CD4-positive, alpha-beta T cell treated with Interleukin-17A for 4 hours (primary cell): ENCODE data around the gene DLGAP4.

Experiments used
- DNase-seq: peaks from one replicate; pipeline ENCODE4 v3.0.0-alpha.2; 2020; ENCODE audit warnings: mixed read lengths

DLGAP4 gene

DNA sequence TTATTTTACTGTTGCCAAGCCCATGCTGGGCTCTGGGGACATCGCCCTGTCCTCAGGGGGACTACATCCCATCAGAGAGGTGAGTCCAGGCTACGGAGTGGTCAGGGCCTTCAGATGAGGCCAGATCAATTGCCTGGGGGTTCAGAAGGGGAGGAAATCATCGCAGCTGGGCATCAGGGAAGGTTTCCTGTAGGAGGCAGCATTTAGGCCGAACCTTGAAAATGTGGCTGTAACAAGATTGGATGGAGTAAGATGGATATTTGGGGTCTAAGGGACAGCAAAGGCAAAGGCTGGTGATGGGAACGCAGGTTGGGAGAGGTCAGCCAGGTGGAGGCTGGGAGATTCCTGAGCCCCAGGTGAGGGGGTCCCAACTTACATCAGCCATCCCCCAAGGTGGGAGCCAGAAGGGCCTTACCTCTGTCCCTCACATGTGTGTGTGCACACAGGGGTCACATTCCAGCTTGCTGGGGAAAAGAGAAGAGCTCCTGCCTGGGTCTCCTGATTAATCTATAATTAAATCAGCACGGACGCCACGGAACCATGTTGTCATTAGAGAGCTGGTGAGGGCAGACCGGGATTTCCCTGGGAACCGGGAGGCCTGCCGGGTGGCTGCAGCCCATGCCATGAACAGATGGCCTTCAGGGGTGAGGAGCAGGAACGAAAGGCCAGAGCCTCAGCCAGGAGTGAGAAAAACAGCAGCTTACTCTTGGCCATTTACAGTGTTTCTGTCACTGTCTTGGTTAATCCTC is 30.5 kb upstream of the DLGAP4 start:
- no peak for DNase-seq

DNA sequence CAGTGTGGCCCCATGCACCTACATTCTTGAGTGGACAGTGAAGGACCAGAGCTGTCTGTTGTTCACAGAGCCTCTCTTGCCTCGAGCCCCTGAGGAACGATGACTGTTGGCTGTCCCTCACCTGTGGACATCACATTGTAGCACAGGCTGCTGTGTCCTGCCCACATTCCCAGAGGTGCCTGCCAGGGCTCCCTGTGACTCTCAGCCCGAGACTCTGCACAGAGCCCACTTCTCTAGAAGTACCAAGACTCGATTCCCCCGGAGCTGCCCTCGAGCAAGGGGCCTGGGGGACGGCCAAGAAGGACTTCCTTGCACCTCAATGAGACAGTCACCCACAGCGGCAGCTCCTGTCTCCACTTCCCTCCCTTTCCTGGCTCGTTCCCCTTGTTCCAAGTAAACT is 28.6 kb upstream of the DLGAP4 start:
- no peak for DNase-seq

DNA sequence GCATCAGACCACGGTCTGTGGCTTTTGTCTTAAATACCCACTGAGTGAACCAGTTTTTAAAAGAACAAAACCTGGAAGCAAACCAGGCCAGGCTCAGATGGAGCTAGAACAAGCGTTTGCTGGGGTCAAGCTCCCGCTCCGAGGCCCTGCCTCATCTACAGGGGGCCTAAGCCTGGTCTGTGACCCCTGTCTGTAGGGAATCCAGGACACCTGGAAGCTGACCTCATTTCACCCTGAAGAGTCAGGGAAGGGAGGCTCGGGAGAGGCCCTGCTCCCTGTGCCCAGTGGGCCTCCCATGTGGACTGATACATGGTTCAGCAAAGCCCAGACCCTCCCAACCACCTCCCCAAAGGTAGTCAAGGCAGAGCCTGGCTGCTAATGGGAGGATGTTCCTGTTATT is 26.8 kb upstream of the DLGAP4 start:
- DNase-seq, result no peak

DNA sequence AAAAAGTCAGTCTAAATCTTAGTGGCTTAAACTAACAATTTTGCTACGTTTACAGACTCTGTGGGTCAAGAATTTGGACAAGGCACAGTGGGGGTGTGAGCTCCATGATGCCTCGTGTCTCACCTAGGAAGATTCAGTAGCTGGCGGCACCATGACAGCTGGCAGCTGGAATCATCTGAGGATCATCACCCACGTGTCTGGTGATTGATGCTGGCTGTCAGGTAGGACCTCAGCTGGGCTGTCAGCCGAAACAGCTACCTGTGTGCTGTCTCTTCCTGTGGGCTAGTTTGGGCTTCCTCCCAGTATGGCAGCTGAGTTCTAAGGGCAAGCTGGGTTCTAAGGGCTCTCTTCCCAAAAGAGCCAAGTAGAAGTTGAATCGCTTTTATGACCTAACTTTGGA is 26.4 kb upstream of the DLGAP4 start:
- DNase-seq, result no peak

DNA sequence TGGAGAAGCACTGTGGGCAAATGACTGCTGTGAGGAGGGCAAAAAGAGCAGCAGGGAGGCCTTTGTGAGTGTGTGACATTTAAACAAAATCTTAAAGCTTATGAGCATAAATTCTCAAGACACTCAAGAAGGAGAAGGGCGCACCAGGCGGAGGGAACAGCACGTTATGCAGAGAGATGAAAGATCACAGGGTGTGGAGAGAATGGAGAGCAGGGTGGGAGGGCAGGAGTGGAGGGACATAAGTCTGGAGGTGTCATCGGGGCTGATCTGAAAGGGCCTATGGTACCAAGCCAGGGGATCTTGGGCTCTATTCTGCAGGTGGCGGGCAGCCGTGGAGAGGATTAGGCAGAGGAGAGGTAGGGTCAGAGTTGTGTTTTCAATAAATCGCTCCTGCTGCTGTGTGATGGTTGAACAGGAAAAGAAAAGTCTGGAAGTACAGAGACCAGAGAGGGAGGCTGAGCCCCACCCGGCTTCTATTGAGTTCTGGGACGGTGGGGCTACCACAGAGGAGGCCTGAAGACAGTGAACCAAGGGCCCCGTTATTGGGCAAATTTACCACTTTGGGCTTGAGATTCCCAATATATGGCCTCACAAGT is 24.3 kb upstream of the DLGAP4 start:
- no peak for DNase-seq

DNA sequence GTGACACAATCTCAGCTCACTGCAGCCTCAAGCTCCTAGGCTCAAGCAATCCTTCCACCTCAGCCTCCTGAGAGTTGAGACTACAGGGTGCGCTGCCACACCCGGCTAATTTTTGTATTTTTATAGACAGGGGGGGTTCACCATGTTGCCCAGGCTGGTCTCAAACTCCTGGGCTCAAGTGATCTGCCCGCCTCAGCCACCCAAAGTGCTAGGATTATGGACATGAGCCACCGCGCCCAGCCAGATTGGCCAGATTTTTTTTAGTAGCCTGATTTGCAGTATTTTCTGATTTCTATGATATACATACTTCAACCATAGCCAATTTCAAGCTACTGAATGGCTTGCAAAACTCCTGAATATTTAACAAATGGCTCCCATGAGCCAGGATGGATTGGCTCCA is 21.4 kb upstream of the DLGAP4 start:
- no peak for DNase-seq

DNA sequence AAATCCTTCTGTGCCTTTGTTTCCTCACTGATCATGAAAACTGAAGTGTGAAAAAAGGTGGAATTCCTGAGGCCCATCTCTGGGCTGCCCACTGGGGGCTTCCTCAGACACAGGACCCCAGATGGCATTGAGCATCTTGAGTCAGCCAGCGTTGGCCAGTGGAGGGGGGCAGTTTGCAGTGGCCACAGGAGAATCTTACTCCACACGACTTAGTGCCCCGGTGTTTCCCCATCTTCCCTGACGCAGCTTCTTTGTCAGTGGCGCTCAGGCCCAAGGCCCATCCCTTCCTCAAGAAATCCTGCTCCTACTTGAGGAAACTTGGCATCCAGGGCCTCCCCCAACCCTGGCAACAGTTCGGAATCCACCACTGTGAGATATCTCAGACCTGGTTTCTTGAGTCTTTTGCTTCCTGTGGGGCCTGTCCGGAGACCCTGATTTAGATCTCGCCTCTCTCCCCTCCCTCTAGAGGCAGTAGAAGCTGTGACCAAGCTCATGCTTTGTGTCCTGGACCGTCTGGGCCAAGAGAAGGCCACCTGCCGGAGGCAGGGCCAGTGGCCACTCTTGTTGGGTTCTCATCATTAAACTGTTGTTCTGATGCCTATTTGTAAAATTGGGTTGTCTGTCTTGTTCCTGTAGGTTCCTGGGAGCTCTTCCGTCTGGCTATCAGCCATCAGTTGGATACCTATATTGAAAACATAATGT is 20.2 kb upstream of the DLGAP4 start:
- no peak for DNase-seq

DNA sequence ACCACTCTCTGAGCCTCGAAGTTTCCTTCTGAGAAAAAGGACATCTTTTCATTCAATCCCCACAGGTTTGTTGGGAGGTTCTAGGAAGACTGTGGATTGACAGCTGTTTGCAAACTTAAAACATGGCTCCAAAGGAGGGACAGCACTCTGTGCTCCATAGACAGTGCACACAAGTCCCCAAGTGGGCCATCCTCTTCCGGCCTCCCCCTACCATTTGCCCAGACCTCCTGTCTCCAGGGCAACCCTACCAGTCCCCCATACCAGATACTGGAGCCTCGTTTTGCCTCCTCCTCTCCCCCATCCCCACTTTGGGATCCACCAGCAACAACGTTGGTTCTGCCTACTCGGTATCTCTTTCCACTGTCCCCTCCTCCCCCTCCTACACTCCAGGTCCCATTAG is 8.5 kb upstream of the DLGAP4 start:
- DNase-seq, result no peak

DNA sequence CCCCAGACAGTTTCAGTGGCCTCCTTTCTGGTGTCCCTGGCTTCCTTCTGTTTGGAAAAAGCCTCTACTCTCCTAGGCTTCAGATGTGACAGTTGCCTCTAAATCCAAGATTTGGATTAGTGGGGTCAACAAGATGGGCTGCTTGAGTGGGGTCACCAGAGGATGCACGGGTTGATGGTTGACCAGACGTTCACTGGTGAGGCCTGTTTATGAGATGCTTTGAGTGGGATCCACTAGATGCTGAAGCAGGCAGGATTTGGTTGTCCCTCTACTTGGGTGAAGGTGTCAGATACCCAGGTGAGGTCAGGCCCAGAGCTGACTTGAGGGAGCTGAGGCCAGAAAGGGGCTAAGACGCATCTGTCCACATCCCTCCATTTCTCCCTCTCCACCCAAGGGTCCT is 8.1 kb upstream of the DLGAP4 start:
- DNase-seq, result no peak

DNA sequence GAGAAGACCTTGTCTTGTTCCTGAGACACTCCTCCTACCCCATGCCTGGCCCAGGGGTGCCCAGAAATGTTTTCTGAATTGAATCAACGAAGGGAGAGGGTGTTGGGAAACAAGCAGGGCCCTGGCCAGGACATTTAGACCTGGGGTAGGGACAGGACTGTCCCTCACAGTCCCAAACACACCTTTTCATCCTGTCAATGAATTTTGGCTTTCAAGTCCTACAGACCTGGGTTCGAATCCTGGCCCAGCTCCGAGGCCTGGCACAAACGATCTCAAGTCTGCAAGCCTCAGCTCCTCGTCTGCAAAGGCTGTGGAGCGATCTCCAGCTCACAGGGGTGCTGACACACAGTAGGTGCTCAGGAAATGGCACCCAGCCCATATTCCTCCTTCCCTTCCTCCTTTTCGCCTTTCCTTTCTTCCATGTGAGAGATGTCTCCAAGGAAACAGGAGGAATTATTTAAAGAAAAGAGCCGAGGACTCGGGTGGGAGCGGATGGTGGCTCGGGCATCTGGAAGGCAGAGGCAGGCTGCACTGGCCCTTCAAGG is 7.3 kb upstream of the DLGAP4 start:
- DNase-seq, result no peak

DNA sequence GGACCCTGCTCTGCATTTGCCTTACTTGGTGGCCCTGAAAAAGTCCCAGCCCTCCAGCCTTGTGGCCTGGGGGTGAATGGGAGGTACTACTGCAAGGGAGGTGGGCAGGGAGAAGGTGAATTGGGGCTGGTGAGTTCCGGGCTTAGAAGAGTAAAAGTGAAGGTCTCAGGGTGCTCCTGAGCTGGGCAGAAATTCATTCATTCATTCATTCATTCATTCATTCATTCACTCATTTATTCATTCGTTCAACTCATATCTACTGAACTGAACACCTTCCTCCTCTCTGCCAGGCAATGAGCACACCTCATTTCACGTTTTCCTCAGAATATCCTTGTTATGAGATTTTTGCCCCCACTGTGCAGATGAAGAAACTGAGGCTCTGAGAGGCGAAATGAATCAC is 6.7 kb upstream of the DLGAP4 start:
- DNase-seq, result no peak

DNA sequence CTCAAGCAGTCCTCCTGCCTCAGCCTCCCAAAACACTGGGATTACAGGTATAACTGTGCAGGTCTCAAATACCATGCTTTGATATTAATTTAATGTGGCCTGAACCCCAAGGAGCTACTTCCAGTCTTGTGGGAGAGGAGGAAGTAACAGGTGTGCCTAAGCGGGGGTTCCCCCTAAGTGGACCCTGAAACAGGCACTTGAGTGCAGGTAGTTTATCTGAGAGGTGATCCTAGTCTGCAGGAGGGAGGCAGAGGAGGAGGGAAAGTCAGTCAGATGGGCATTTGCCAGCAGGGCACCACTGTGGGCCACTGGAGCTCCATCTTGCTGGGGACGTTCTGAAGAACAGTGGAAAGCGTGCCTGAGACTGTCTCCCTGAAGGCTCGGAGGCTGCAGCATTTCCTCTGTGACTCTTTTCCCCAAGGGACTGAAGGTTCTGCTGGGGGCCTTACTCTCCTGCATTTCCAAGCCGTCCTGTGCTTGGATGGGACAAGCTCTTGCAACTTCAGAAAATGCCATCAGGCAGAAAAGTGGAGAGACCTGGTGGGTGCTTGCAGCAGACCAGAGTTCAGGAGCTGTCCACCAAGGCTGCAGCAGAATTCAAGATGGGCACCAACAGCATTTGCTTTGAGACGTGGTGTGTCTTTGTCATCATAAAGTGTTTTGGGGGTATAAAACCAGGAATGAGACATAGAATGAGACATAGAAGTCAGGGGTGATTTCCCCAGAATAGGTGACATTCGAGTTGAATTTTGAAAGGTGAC is 4.6 kb upstream of the DLGAP4 start:
- DNase-seq, result no peak

DNA sequence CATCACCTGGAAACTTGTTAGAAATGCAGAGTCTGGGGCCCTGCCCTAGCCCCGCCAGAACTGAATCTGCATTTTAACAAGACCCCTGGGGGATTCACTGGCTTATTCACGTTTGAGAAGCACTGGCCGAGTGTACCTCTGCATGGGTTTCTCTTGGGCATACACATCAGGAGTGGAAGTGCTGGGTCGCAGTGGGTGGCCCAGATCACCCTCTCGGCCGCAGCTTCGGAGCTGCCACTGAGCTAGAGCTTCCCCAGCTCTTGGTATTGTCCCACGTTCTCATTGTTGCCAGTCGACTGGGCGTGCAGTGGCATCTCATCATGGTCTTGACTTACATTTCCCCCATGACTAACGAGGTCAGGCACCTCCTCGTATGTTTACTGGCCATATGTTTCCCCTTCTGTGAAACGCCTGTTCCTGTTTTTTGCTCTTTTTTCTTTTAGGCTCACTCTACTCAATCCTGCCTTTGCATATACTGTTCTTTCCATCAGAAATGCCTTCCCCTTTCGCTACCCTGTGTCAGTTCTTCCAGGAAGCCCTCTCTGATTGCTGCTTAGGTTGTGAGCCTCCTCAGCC is 3.0 kb upstream of the DLGAP4 start:
- DNase-seq, result no peak

DNA sequence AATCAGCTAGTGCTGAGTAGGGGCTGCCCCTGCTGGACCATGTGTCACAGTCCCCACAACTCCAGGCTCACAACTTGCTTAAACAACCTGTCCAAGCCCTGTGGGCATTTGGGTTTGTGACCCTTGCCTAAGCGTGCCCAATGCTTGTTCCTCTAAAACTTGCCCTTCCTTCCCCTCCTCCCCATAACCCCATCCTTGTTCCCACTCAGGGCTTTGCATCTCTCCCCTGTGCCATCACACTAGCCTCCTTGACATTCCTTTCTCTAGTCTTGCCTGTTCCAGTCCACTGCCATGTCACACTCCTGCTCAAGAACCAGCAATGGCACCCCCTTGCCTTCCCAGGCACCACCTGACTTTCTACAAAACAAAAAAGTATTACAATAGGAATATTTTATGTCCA is 2.3 kb upstream of the DLGAP4 start:
- DNase-seq, result no peak

DNA sequence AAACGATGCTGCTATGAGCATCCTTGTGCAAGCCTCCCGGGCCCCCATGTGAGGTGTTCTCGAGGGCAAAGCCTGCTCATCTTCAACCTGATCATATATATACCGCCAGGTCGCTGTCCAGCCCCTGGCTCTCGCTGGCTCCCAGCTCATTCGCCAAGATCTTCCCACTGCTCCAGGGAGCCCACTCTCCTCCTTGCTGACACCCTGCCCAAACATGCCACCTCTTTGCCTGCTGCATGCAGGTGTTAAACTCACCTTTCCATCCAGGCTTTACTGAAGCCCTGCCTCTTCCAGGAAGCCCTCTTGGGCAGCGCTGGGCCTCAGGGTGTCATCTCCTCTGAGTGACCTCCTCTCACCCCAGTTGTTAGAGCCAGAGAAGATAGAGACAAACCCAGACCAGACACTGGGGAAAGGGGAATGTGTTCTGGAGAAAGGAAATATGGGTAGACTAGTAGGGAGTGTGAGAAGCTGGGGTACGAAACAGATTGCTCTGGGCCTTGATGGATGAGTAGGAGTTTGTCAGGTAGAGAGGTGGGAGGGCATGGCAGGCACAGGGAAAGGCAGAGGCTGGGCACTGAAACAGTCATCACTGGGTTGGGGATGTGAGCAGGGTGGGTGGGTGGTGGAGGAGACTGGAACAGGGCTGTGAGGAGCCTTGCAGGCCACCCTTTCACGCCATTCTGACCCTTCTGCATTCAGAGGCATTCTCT is 1.2 kb upstream of the DLGAP4 start:
- DNase-seq, result no peak

DNA sequence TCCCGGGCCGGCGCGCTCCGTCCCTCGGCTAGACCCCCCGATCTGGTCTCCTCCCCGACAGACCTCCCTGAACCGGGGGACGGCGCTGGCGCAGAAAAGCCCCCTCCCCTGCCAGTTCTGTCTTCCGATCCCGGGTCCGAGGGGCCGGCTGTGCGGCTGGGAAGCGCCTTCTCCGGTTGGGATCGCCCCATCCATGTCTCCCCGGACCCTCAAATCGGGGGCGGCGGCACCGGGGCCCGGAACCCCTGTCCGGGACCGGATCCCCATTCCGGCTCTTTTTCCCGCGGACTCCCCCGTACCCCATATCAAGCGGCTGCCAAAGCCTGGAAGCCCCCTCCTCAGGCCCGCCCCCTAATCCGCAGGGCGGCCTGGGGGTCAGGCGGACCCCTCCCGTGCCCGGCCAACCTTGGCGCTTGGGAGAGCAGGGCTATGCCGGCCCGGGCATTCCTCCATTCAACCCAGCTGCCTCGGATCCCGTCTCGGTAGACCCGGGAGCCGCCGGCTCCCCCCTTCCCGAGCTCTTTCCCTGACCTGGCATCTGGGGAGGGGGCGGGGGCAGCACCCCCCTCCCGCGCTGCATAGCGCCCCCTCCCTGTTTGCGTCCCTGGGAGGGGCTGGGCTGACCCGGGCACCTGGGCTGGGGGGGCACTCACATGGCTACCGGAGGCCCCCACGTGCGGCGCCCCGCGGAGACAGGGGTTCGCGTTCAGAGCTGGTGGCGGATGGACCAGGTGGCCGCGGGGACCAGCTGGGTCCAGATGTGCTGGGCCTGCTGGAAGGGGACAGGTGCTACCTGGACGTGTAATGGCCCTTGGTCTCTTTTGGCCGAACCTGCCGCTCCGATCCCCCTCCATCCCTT is 643 bp downstream of the DLGAP4 start:
- DNase-seq, result no peak

DNA sequence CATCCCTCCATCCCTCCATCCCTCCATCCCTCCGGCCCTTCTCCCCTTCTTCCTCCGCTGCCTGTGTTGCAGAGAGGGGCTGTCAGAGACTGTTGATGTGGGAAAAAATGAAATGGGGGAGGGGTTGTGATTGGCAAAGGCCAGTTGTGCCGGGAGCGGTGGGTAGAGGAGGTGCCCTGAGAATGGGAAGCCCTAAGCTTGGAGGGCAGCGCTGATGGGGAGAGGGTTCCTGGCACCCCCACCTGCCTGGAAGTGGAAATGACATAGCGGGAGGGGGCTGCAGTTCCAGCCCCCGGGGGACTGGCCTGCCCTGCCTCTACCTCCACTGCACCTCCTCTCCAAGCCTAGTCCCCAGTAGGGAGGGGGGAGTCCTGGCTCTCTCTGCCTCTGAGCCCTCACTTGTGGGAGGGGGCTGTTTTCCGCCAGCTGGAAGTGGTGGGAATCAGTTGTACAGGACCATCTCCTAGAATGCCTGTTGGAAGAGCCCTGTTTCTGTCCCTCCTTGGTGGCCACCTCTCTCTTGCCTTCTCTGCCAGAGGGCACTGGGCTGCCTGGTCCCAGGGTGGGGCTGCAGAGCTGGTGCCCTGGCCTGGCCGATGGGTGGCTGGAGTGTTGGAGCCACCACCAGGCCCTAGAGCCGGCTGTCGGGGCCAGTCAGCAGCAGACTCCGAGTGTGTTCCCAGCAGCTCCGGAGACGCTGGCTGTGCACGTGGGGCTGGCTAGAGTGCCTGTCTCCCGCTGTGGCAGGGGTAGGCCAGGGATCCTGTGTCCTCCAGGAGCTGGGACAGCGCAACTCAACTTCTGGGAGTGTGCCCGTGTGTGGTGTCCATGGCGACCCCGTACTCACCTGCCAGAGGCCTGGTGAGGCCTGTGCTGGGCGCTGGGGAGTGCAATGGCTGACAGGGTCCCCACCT is 1.5 kb downstream of the DLGAP4 start:
- no peak for DNase-seq

DNA sequence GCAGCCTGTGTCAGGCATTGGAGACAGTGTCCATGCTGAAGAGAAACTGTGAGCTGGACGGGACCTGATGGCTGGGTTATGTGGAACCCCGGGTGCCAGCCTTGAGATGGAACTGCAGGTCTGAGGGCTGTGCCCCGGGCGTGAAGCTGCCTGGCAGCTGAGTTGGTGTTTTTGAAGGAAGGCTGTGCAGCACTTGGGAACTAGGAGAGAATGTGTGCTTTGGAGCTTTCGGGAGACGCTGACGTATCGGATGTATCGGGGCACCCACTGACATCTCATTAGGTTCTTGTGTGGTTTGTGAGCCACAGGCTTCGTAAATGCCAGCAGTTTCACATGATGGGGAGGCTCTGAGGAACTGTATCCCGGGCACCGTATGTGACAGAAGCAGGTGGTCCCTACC is 2.2 kb downstream of the DLGAP4 start:
- no peak for DNase-seq

DNA sequence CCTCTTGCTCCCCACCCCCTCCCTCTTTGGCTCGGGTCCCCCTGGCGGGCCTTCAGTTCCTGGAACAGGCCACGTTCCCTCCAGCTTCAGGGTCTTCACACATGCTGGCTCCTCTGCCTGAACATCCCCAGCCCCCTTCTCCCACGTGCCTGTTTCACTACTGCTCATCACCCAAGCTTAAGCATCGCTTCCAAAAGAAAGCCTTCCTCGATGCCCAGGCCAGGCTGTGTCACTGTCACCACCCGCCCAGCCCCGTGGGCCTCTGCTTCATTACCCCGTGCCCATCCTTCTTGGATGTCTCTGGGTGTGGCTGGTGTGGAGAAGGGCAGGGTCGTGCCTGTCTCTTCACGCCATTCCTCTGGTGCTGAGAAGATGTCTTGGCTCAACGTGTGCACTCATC is 2.8 kb downstream of the DLGAP4 start:
- no peak for DNase-seq

DNA sequence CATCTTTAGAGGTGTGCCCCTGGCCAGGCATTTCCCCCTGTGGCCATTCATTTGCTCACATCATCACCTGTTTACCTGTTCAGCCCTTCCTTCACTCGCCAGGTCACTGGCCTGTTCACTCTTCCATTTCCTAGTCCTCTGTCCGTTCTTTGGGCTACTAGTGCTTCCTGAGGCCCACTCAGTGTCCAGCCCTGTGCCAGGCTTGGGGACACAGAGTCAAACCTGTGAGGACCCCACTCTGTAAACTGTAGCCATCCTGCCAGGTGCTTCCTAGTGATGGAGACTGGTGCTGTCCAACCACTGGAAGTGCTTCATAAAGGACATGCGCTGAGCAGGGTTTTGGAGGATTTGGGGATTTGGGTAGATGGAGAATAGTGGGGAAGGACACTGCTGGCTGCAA is 3.5 kb downstream of the DLGAP4 start:
- DNase-seq, result no peak
